Panc1 (cell line): Measurements from ENCODE around the gene LBH. TPM values are rescaled to one million over a fixed set of nuclear protein-coding genes. Genes with fewer than 3 reads are reported as not detected.

ENCODE experiments used
- ATAC-seq: fragments of 200-7000 bp; cut with Tn5 transposase; 2 replicates; pipeline ENCODE4 v1.9.1; 2020; ENCODE audit warnings: mild to moderate bottlenecking, moderate library complexity
- BruUV-seq: library from RNA; stranded (reverse); fragments of 400-500 nt; replicated peaks from 2 replicates; lab custom pipeline; 2021; lab: Mats Ljungman, UMichigan
- CTCF ChIA-PET: fragments of 300-600 bp; sonication (Branson Sonifier 250); formaldehyde crosslinking; loops from one replicate; lab custom pipeline; 2022; ENCODE audit warnings: antibody characterized with exemption; lab: Charles Lee
- POLR2A ChIA-PET: fragments of 300-600 bp; sonication (Branson Sonifier 250); formaldehyde crosslinking; loops from one replicate; lab custom pipeline; 2022; ENCODE audit warnings: antibody characterized with exemption; lab: Charles Lee
- DNase-seq: peaks from one replicate; pipeline ENCODE4 v3.0.0-alpha.2; 2010; ENCODE audit warnings: low read depth, low spot score
- H3K27ac ChIP-seq: 2 replicates; pipeline ENCODE4 v1.5.1; 2011; ENCODE audit warnings: mild to moderate bottlenecking, low read length, inconsistent platforms
- H3K27me3 ChIP-seq: fragments of 200-500 bp; sonication (Bioruptor generic); 2 replicates; pipeline ENCODE4 v1.6.0; 2014; ENCODE audit warnings: low read length, inconsistent platforms; ENCODE audit not compliant: control insufficient read depth, insufficient read depth
- H3K36me3 ChIP-seq: fragments of 200-500 bp; sonication (Bioruptor generic); 2 replicates; pipeline ENCODE4 v1.5.1; 2014; ENCODE audit warnings: inconsistent platforms, mild to moderate bottlenecking, low read length, moderate library complexity; ENCODE audit not compliant: control insufficient read depth, insufficient read depth
- H3K4me1 ChIP-seq: 2 replicates; pipeline ENCODE4 v1.5.1; 2011; ENCODE audit warnings: inconsistent platforms, mild to moderate bottlenecking, low read length, moderate library complexity; ENCODE audit not compliant: control insufficient read depth, insufficient read depth
- H3K4me3 ChIP-seq, 2 experiments: 2 replicates each; pipeline ENCODE4 v1.5.1; 2011 to 2012; ENCODE audit warnings: low read depth in 2 of 2, low read length in 2 of 2, mild to moderate bottlenecking in 2 of 2, inconsistent platforms in 1 of 2, moderate library complexity in 1 of 2
- H3K9me3 ChIP-seq: fragments of 200-500 bp; sonication (Bioruptor generic); 2 replicates; pipeline ENCODE4 v1.5.1; 2014; ENCODE audit warnings: low read depth, mild to moderate bottlenecking, inconsistent platforms, low read length, moderate library complexity; ENCODE audit not compliant: control insufficient read depth, insufficient read depth
- POLR2AphosphoS5 ChIP-seq: IDR thresholded peaks from 2 replicates; pipeline ENCODE4 v1.6.1; 2012; ENCODE audit warnings: mild to moderate bottlenecking, low read depth, low read length, moderate library complexity
- SIN3A ChIP-seq: IDR thresholded peaks from 2 replicates; pipeline ENCODE4 v1.6.1; 2012; ENCODE audit warnings: low read depth, mild to moderate bottlenecking, low read length, moderate library complexity, borderline replicate concordance; ENCODE audit not compliant: insufficient read depth
- TCF7L2 ChIP-seq: IDR thresholded peaks from 2 replicates; pipeline ENCODE4 v1.6.1; 2011; ENCODE audit warnings: mild to moderate bottlenecking, low read depth, low read length, inconsistent platforms
- in situ Hi-C: cut with HindIII; loops from 2 replicates; pipeline ENCODE4 v1.10.0; 2016; ENCODE audit warnings: low sequenced_read_pairs, low pct_unique_long_range_greater_than_20kb
- intact Hi-C: fragments of 100-400 bp; cut with micrococcal nuclease; formaldehyde crosslinking; loops from one replicate; pipeline ENCODE4 v1.10.0; 2022; ENCODE audit not compliant: unreplicated experiment
- total RNA-seq: library from RNA; stranded (reverse); gene quantifications from one replicate; pipeline ENCODE4 v1.2.1, GENCODE V29; 2021; ENCODE audit not compliant: unreplicated experiment
- TF ChIP-seq, protein P1 (sequence below): fragments of 450-650 bp; IDR thresholded peaks from 2 replicates; pipeline ENCODE4 v1.5.1; 2017; ENCODE audit warnings: mild to moderate bottlenecking
- TF ChIP-seq, protein P2 (sequence below), 2 experiments: IDR thresholded peaks; 2 replicates each; pipeline ENCODE4 v1.6.1; 2011 to 2012; ENCODE audit warnings: low read depth in 2 of 2, control low read depth in 1 of 2, low read length in 1 of 2, mild to moderate bottlenecking in 1 of 2, moderate library complexity in 1 of 2; ENCODE audit not compliant: insufficient read depth in 1 of 2

Gene LBH
- total RNA-seq, 1 experiment from 2014 or later = 2.2 TPM

DNA sequence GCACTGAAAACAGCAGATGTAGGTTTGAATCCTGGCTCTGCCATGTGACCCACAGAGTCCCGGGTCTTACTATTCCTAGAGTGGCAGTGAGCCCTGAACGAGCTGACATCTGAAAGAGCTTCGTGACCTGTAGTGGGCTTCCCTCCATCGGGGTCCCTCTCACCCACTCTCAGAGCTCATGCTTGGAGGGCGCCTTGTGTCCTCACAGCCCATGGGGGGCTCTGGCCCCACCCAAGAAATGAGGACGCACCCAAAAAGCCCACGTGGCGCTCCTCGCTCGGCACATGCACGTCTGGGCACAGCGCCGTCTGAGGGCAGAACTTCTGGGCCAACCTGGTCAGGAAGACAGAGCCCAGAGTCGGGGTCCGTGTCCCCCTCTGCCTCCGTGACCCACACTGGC, 23.7 kb downstream of the LBH start:
- H3K36me3 ChIP-seq = no peaks in the 10 kb centered on the region
- no TSS peak for BruUV-seq
- POLR2A ChIA-PET = no interaction called here
- no peak for TF ChIP-seq POLR2AphosphoS5
- TF ChIP-seq, protein P1, sequence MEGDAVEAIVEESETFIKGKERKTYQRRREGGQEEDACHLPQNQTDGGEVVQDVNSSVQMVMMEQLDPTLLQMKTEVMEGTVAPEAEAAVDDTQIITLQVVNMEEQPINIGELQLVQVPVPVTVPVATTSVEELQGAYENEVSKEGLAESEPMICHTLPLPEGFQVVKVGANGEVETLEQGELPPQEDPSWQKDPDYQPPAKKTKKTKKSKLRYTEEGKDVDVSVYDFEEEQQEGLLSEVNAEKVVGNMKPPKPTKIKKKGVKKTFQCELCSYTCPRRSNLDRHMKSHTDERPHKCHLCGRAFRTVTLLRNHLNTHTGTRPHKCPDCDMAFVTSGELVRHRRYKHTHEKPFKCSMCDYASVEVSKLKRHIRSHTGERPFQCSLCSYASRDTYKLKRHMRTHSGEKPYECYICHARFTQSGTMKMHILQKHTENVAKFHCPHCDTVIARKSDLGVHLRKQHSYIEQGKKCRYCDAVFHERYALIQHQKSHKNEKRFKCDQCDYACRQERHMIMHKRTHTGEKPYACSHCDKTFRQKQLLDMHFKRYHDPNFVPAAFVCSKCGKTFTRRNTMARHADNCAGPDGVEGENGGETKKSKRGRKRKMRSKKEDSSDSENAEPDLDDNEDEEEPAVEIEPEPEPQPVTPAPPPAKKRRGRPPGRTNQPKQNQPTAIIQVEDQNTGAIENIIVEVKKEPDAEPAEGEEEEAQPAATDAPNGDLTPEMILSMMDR = no peak
- no peak for TF ChIP-seq TCF7L2
- TF ChIP-seq SIN3A = no peak
- TF ChIP-seq, protein P2, sequence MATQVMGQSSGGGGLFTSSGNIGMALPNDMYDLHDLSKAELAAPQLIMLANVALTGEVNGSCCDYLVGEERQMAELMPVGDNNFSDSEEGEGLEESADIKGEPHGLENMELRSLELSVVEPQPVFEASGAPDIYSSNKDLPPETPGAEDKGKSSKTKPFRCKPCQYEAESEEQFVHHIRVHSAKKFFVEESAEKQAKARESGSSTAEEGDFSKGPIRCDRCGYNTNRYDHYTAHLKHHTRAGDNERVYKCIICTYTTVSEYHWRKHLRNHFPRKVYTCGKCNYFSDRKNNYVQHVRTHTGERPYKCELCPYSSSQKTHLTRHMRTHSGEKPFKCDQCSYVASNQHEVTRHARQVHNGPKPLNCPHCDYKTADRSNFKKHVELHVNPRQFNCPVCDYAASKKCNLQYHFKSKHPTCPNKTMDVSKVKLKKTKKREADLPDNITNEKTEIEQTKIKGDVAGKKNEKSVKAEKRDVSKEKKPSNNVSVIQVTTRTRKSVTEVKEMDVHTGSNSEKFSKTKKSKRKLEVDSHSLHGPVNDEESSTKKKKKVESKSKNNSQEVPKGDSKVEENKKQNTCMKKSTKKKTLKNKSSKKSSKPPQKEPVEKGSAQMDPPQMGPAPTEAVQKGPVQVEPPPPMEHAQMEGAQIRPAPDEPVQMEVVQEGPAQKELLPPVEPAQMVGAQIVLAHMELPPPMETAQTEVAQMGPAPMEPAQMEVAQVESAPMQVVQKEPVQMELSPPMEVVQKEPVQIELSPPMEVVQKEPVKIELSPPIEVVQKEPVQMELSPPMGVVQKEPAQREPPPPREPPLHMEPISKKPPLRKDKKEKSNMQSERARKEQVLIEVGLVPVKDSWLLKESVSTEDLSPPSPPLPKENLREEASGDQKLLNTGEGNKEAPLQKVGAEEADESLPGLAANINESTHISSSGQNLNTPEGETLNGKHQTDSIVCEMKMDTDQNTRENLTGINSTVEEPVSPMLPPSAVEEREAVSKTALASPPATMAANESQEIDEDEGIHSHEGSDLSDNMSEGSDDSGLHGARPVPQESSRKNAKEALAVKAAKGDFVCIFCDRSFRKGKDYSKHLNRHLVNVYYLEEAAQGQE (IDR thresholded peaks at IDR 0.05; ENCODE audit: insufficient read depth in 1 of 2, low read depth in 2 of 2, low read length in 1 of 2) = no peak
- no peaks in the 10 kb centered on the region; the same call in 1 of the 2 replicates for H3K27me3 ChIP-seq
- DNase-seq (no peak), ATAC-seq (no peak)
- H3K4me3 ChIP-seq = no peak overlapping the region
- CTCF ChIA-PET = no interaction called here
- H3K4me1 ChIP-seq = peaks cover 4% of the 10 kb centered on the region; the same call in 1 of the 2 replicates
- H3K27ac ChIP-seq = no peak overlapping the region
- intact Hi-C loops = no loop called here
- in situ Hi-C loops = no loop called here
- H3K9me3 ChIP-seq = no peaks in the 10 kb centered on the region

DNA sequence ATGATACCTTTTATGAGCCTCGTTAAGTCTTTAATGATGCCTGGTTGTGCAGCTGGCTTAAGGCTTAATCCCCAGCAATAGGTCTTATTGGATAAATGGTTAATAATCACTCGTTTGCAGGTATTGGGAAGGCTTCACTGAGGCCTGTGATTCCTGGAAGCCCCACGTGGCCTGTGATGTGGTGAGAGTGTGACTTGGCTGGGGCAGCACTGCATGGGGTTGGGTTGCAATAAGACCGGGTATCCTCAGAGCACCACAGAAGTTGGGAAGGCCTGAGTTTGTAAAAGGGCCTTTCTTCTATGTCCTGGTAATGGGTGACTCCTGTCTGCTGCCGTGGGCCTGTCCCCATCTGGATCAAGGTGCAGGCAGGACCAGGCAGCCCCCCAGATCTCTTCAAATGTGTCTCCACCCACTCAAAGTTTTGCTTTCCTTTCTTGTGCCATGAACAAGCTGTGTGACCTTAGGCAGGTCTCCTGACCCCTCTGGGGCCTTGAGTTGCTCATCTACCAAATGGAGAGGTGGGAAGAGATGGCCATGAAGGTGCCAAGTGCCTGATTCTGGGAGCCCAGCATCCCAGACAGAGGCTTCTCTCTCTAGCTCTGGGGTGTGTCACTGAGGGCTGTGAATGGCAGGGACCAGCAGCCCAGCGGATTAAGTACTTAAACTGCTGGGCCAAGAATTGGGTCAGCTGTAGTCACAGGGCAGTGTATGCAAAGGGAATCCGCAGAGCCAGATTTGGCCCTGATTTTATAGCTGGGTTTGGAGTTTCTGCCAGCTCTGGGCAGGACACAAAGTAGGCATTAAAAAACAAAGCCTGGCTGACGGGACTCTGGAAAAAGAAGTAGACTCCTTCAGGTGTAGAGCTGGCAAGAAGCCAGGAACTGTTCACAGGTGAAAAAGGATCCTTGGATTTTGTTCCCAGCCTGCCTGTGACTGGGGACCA, 24.4 kb downstream of the LBH start:
- BruUV-seq = no TSS peak
- no peaks in the 10 kb centered on the region for H3K9me3 ChIP-seq
- DNase-seq = no peak
- H3K27me3 ChIP-seq = no peaks in the 10 kb centered on the region; the same call in 1 of the 2 replicates
- intact Hi-C loops (no loop called here), in situ Hi-C loops (no loop called here)
- no peak overlapping the region for H3K27ac ChIP-seq
- POLR2A ChIA-PET = no interaction called here
- TF ChIP-seq POLR2AphosphoS5 (no peak), SIN3A (no peak)
- TF ChIP-seq, protein P2 (IDR thresholded peaks at IDR 0.05; ENCODE audit: insufficient read depth in 1 of 2, low read depth in 2 of 2, low read length in 1 of 2) = no peak
- CTCF ChIA-PET = no interaction called here
- no peak overlapping the region for H3K4me3 ChIP-seq
- peaks cover 4% of the 10 kb centered on the region; the same call in 1 of the 2 replicates for H3K4me1 ChIP-seq
- ATAC-seq = no peak
- no peaks in the 10 kb centered on the region for H3K36me3 ChIP-seq
